Erythroblast (primary cell): ENCODE data around the gene PCDHA10.

Experiments used
- GATA1 ChIP-seq: IDR thresholded peaks from 2 replicates; pipeline ENCODE4 v1.6.1; 2011; ENCODE audit warnings: low read depth, mild to moderate bottlenecking, control low read depth, low read length, moderate library complexity
- POLR2A ChIP-seq: IDR thresholded peaks from 2 replicates; pipeline ENCODE4 v1.6.1; 2011; ENCODE audit warnings: mild to moderate bottlenecking, low read length

- TF ChIP-seq POLR2A (no peak), GATA1 (no peak)
These were observed 21.5 kb downstream of the PCDHA10 start for GRCh38 chr5:140877262-140877581.
